Trophoblast cell (in vitro differentiated cells and primary cell): Measurements from ENCODE around the gene DTNB.

Experiments used
- DNase-seq, 2 donors: peaks; one replicate each; pipeline ENCODE4 v3.0.0-alpha.2; 2016
- H2AFZ ChIP-seq: 2 replicates; pipeline ENCODE4 v1.6.1; 2013; ENCODE audit warnings: low read length, moderate library complexity, mild to moderate bottlenecking; ENCODE audit not compliant: insufficient read depth, poor library complexity
- H2AK5ac ChIP-seq: 2 replicates; pipeline ENCODE4 v1.6.1; 2013; ENCODE audit warnings: mild to moderate bottlenecking, low read length
- H2BK120ac ChIP-seq: 2 replicates; pipeline ENCODE4 v1.6.1; 2013; ENCODE audit warnings: low read length, mild to moderate bottlenecking, moderate library complexity; ENCODE audit not compliant: insufficient read depth, poor library complexity
- H2BK12ac ChIP-seq: 2 replicates; pipeline ENCODE4 v1.6.1; 2013; ENCODE audit warnings: mild to moderate bottlenecking, low read length, moderate library complexity
- H2BK5ac ChIP-seq: 2 replicates; pipeline ENCODE4 v1.6.1; 2013; ENCODE audit warnings: low read length, low read depth, moderate library complexity, mild to moderate bottlenecking; ENCODE audit not compliant: poor library complexity
- H3K14ac ChIP-seq: 2 replicates; pipeline ENCODE4 v1.6.1; 2013; ENCODE audit warnings: mild to moderate bottlenecking, low read length
- H3K18ac ChIP-seq: 2 replicates; pipeline ENCODE4 v1.6.1; 2013; ENCODE audit warnings: mild to moderate bottlenecking, low read length
- H3K23ac ChIP-seq: 2 replicates; pipeline ENCODE4 v1.6.1; 2013; ENCODE audit warnings: low read length
- H3K27ac ChIP-seq: 2 replicates; pipeline ENCODE4 v1.5.1; 2013; ENCODE audit warnings: low read depth, mild to moderate bottlenecking, inconsistent platforms, low read length, moderate library complexity
- H3K27me3 ChIP-seq: 2 replicates; pipeline ENCODE4 v1.6.1; 2013; ENCODE audit warnings: inconsistent platforms, mild to moderate bottlenecking, low read length, moderate library complexity; ENCODE audit not compliant: insufficient read depth
- H3K36me3 ChIP-seq, 2 experiments: 1 replicate in 1 of 2; 2 replicates in 1 of 2; pipeline ENCODE4 v1.6.1; 2013; ENCODE audit warnings: low read length in 2 of 2, mild to moderate bottlenecking in 2 of 2, moderate library complexity in 1 of 2; ENCODE audit not compliant: insufficient read depth in 2 of 2, control insufficient read depth in 1 of 2
- H3K4ac ChIP-seq: 2 replicates; pipeline ENCODE4 v1.6.1; 2013; ENCODE audit warnings: low read depth, mild to moderate bottlenecking, low read length, moderate library complexity
- H3K4me1 ChIP-seq, 2 experiments: 1 replicate in 1 of 2; 2 replicates in 1 of 2; pipeline ENCODE4 v1.6.1; 2013; ENCODE audit warnings: low read length in 2 of 2, mild to moderate bottlenecking in 2 of 2, moderate library complexity in 1 of 2; ENCODE audit not compliant: insufficient read depth in 2 of 2, control insufficient read depth in 1 of 2
- H3K4me2 ChIP-seq: 2 replicates; pipeline ENCODE4 v1.6.1; 2013; ENCODE audit warnings: inconsistent platforms, mild to moderate bottlenecking, low read length, moderate library complexity
- H3K4me3 ChIP-seq: 2 replicates; pipeline ENCODE4 v1.5.1; 2013; ENCODE audit warnings: mild to moderate bottlenecking, low read depth, low read length, inconsistent platforms
- H3K79me1 ChIP-seq: one replicate; pipeline ENCODE4 v1.6.1; 2013; ENCODE audit warnings: low read length
- H3K79me2 ChIP-seq: 2 replicates; pipeline ENCODE4 v1.6.1; 2013; ENCODE audit warnings: low read length, mild to moderate bottlenecking; ENCODE audit not compliant: control insufficient read depth, insufficient read depth, poor library complexity
- H3K9ac ChIP-seq: 2 replicates; pipeline ENCODE4 v1.6.1; 2013; ENCODE audit warnings: mild to moderate bottlenecking, low read length
- H3K9me3 ChIP-seq: 2 replicates; pipeline ENCODE4 v1.6.1; 2013; ENCODE audit warnings: low read depth, mild to moderate bottlenecking, control low read depth, inconsistent platforms, low read length; ENCODE audit not compliant: insufficient read depth
- H4K12ac ChIP-seq: 2 replicates; pipeline ENCODE4 v1.6.1; 2013; ENCODE audit warnings: low read depth, mild to moderate bottlenecking, low read length, moderate library complexity
- H4K8ac ChIP-seq: 2 replicates; pipeline ENCODE4 v1.6.1; 2013; ENCODE audit warnings: low read depth, mild to moderate bottlenecking, low read length, moderate library complexity
- H4K91ac ChIP-seq: one replicate; pipeline ENCODE4 v1.6.1; 2013; ENCODE audit warnings: low read depth, mild to moderate bottlenecking, low read length, moderate library complexity
- WGBS: extraction: QIAGEN DNeasy Blood & Tissue Kit; methylation state at CpG from one replicate; pipeline ENCODE4 v1.1.7; 2013; ENCODE audit warnings: missing lambda C conversion rate; ENCODE audit not compliant: insufficient read length, insufficient coverage; ENCODE audit errors: extremely low coverage; 5-methylcytosine and 5-hydroxymethylcytosine counted together

DTNB gene

GRCh38 chr2:25387876-25388449 is 285.4 kb downstream of the DTNB start:
- Histone ChIP-seq H3K79me2 (no peaks in the 10 kb centered on the region), H3K18ac (no peak overlapping the region), H3K27ac (no peak overlapping the region), H3K4me1 (peaks cover 0 to 2% of the 10 kb centered on the region in 2 experiments), H3K9ac (no peak overlapping the region), H3K79me1 (no peaks in the 10 kb centered on the region), H3K4ac (no peak overlapping the region), H3K14ac (no peak overlapping the region), H4K8ac (no peak overlapping the region), H3K27me3 (no peaks in the 10 kb centered on the region), H3K9me3 (peaks cover 1% of the 10 kb centered on the region), H2AK5ac (no peak overlapping the region), H2AFZ (no peak overlapping the region), H2BK5ac (no peak overlapping the region), H2BK120ac (no peak overlapping the region), H3K36me3 (no peaks in the 10 kb centered on the region), H3K4me3 (no peak overlapping the region), H2BK12ac (no peak overlapping the region), H4K91ac (no peak overlapping the region), H3K4me2 (no peak overlapping the region), H3K23ac (no peak overlapping the region), H4K12ac (no peak overlapping the region)
- no CpG with 5 or more reads among the region's 17 CpGs for WGBS
- DNase-seq, result no peak

- no peak for DNase-seq
- Histone ChIP-seq H2BK120ac (no peak overlapping the region), H3K36me3 (no peaks in the 10 kb centered on the region), H3K4me1 (peaks cover 0 to 2% of the 10 kb centered on the region in 2 experiments), H3K4ac (no peak overlapping the region), H2BK12ac (no peak overlapping the region), H3K4me2 (no peak overlapping the region), H3K9me3 (peaks cover 1% of the 10 kb centered on the region), H3K27ac (no peak overlapping the region), H2AK5ac (no peak overlapping the region), H2AFZ (no peak overlapping the region), H4K8ac (no peak overlapping the region), H3K18ac (no peak overlapping the region), H3K23ac (no peak overlapping the region), H3K79me2 (no peaks in the 10 kb centered on the region), H4K12ac (no peak overlapping the region), H3K9ac (no peak overlapping the region), H4K91ac (no peak overlapping the region), H3K27me3 (no peaks in the 10 kb centered on the region), H2BK5ac (no peak overlapping the region), H3K4me3 (no peak overlapping the region), H3K14ac (no peak overlapping the region), H3K79me1 (no peaks in the 10 kb centered on the region)
- WGBS, result no CpG with 5 or more reads among the region's 19 CpGs
Observed at GRCh38 chr2:25386971-25387875, 286.2 kb downstream of the DTNB start.

- WGBS, result no CpG with 5 or more reads among the region's 8 CpGs
- Histone ChIP-seq H2AFZ (no peak overlapping the region), H3K14ac (no peak overlapping the region), H3K9ac (no peak overlapping the region), H2BK120ac (no peak overlapping the region), H3K79me1 (no peaks in the 10 kb centered on the region), H2BK5ac (no peak overlapping the region), H3K18ac (no peak overlapping the region), H3K27ac (no peak overlapping the region), H3K36me3 (no peaks in the 10 kb centered on the region), H3K4ac (no peak overlapping the region), H3K79me2 (no peaks in the 10 kb centered on the region), H3K4me1 (peaks cover 0 to 2% of the 10 kb centered on the region in 2 experiments), H3K9me3 (peaks cover 1% of the 10 kb centered on the region), H4K12ac (no peak overlapping the region), H4K91ac (no peak overlapping the region), H3K4me2 (no peak overlapping the region), H3K4me3 (no peak overlapping the region), H2BK12ac (no peak overlapping the region), H3K23ac (no peak overlapping the region), H3K27me3 (no peaks in the 10 kb centered on the region), H2AK5ac (no peak overlapping the region), H4K8ac (no peak overlapping the region)
- DNase-seq, result no peak
Observed at GRCh38 chr2:25385910-25386309, 287.5 kb downstream of the DTNB start.

GRCh38 chr2:25383806-25384205 is 289.6 kb downstream of the DTNB start:
- H3K4ac ChIP-seq, result no peak overlapping the region
- H2AFZ ChIP-seq, result no peak overlapping the region
- peaks cover 2% of the 10 kb centered on the region for H3K9me3 ChIP-seq
- no peak overlapping the region for H3K18ac ChIP-seq
- no peak overlapping the region for H4K91ac ChIP-seq
- no peak for DNase-seq
- H3K79me1 ChIP-seq, result no peaks in the 10 kb centered on the region
- H2AK5ac ChIP-seq, result no peak overlapping the region
- no peaks in the 10 kb centered on the region for H3K27me3 ChIP-seq
- no peak overlapping the region for H3K9ac ChIP-seq
- H3K36me3 ChIP-seq, result no peaks in the 10 kb centered on the region
- no peaks in the 10 kb centered on the region for H3K79me2 ChIP-seq
- WGBS, result no CpG with 5 or more reads among the region's 9 CpGs
- H4K8ac ChIP-seq, result no peak overlapping the region
- no peak overlapping the region for H3K4me2 ChIP-seq
- no peak overlapping the region for H2BK12ac ChIP-seq
- no peak overlapping the region for H2BK5ac ChIP-seq
- H3K23ac ChIP-seq, result no peak overlapping the region
- H4K12ac ChIP-seq, result no peak overlapping the region
- no peak overlapping the region for H3K27ac ChIP-seq
- no peak overlapping the region for H3K14ac ChIP-seq
- no peak overlapping the region for H2BK120ac ChIP-seq
- H3K4me3 ChIP-seq, result peak overlapping the region; percentile 52
- peaks cover under 1 to 2% of the 10 kb centered on the region in 2 experiments for H3K4me1 ChIP-seq
